Measurements from ENCODE around the gene BCL11A. TPM values are rescaled to one million over a fixed set of nuclear protein-coding genes. Genes with fewer than 3 reads are reported as not detected.

BCL11A gene
- total RNA-seq, 1 experiment from 2014 or later, result 0.33 TPM

DNA sequence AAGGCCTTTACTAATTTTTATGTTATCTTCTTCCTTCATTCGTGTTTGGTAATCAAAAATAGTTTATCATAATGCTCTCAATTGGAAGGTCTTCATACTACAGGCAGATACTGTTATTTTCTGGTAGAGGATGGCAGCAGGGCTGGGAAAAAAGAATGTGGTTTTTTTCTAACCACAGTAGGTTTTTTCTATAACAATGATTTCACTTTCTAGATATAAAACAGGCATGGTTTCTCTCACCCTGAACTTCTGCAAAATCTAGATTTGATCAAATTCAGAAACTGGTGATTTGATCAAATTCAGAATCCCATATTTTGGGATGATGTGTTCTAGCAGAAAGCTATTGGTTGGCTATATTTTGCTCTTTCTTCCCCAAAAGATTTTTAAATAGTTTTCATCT is 27.6 kb downstream of the BCL11A start:
- TF ChIP-seq, protein P1, sequence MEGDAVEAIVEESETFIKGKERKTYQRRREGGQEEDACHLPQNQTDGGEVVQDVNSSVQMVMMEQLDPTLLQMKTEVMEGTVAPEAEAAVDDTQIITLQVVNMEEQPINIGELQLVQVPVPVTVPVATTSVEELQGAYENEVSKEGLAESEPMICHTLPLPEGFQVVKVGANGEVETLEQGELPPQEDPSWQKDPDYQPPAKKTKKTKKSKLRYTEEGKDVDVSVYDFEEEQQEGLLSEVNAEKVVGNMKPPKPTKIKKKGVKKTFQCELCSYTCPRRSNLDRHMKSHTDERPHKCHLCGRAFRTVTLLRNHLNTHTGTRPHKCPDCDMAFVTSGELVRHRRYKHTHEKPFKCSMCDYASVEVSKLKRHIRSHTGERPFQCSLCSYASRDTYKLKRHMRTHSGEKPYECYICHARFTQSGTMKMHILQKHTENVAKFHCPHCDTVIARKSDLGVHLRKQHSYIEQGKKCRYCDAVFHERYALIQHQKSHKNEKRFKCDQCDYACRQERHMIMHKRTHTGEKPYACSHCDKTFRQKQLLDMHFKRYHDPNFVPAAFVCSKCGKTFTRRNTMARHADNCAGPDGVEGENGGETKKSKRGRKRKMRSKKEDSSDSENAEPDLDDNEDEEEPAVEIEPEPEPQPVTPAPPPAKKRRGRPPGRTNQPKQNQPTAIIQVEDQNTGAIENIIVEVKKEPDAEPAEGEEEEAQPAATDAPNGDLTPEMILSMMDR (IDR thresholded peaks at IDR 0.05), result no peak
- no peak for TF ChIP-seq REST (IDR thresholded peaks at IDR 0.05; ENCODE audit: insufficient read depth in 1 of 2, low read depth in 2 of 2, low read length in 1 of 2)
- no peak for TF ChIP-seq SIN3A (IDR thresholded peaks at IDR 0.05; ENCODE audit: borderline replicate concordance, insufficient read depth, low read depth, low read length)
- TF ChIP-seq POLR2AphosphoS5 (IDR thresholded peaks at IDR 0.05; ENCODE audit: low read depth, low read length), result no peak
- in situ Hi-C loops (cut with HindIII; ENCODE audit: low pct_unique_long_range_greater_than_20kb, low sequenced_read_pairs) (no loop called here), intact Hi-C loops (cut with micrococcal nuclease; ENCODE audit: unreplicated experiment) (no loop called here)
- Histone ChIP-seq H3K4me3 (ENCODE audit: low read depth in 2 of 2, low read length in 2 of 2) (no peak overlapping the region), H3K27ac (ENCODE audit: low read length) (no peak overlapping the region), H3K4me1 (ENCODE audit: control insufficient read depth, insufficient read depth, low read length) (no peaks in the 10 kb centered on the region; the same call in 1 of the 2 replicates), H3K27me3 (ENCODE audit: control insufficient read depth, insufficient read depth, low read length) (peaks cover 8% of the 10 kb centered on the region; the same call in 1 of the 2 replicates), H3K9me3 (ENCODE audit: control insufficient read depth, insufficient read depth, low read depth, low read length) (no peaks in the 10 kb centered on the region), H3K36me3 (ENCODE audit: control insufficient read depth, insufficient read depth, low read length) (no peaks in the 10 kb centered on the region)
- no peak for ATAC-seq
- BruUV-seq (replicated peaks), result no TSS peak
- CTCF ChIA-PET, result interaction anchor here (0.6 kb wide), 1 partner anchor 144 kb away, joined by 4 read pairs; no protein-coding TSS in a partner anchor
- POLR2A ChIA-PET, result no interaction called here
- DNase-seq (ENCODE audit: low read depth, low spot score), result no peak

GRCh38 chr2:60524874-60525273 is 28.6 kb downstream of the BCL11A start:
- no peaks in the 10 kb centered on the region for H3K36me3 ChIP-seq (ENCODE audit: control insufficient read depth, insufficient read depth, low read length)
- in situ Hi-C loops (cut with HindIII; ENCODE audit: low pct_unique_long_range_greater_than_20kb, low sequenced_read_pairs), result no loop called here
- ATAC-seq (no peak), DNase-seq (ENCODE audit: low read depth, low spot score) (no peak)
- H3K4me3 ChIP-seq (ENCODE audit: low read depth in 2 of 2, low read length in 2 of 2), result no peak overlapping the region
- H3K27me3 ChIP-seq (ENCODE audit: control insufficient read depth, insufficient read depth, low read length), result peaks cover 11% of the 10 kb centered on the region; the same call in 1 of the 2 replicates
- H3K9me3 ChIP-seq (ENCODE audit: control insufficient read depth, insufficient read depth, low read depth, low read length), result no peaks in the 10 kb centered on the region
- no peak overlapping the region for H3K27ac ChIP-seq (ENCODE audit: low read length)
- no peaks in the 10 kb centered on the region; the same call in 1 of the 2 replicates for H3K4me1 ChIP-seq (ENCODE audit: control insufficient read depth, insufficient read depth, low read length)
- ChIA-PET CTCF (no interaction called here), POLR2A (no interaction called here)
- no peak for TF ChIP-seq TCF7L2 (IDR thresholded peaks at IDR 0.05; ENCODE audit: low read depth, low read length)
- TF ChIP-seq, protein P1 (IDR thresholded peaks at IDR 0.05), result no peak
- no peak for TF ChIP-seq POLR2AphosphoS5 (IDR thresholded peaks at IDR 0.05; ENCODE audit: low read depth, low read length)
- TF ChIP-seq REST (IDR thresholded peaks at IDR 0.05; ENCODE audit: insufficient read depth in 1 of 2, low read depth in 2 of 2, low read length in 1 of 2), result no peak
- no peak for TF ChIP-seq SIN3A (IDR thresholded peaks at IDR 0.05; ENCODE audit: borderline replicate concordance, insufficient read depth, low read depth, low read length)
- BruUV-seq (replicated peaks), result no TSS peak
- intact Hi-C loops (cut with micrococcal nuclease; ENCODE audit: unreplicated experiment), result no loop called here
